Neural progenitor cell (in vitro differentiated cells): ENCODE results near the gene SEMA3D. TPM values are rescaled to one million over a fixed set of nuclear protein-coding genes. Genes with fewer than 3 reads are reported as not detected.

Source experiments
- DNase-seq: peaks from one replicate; pipeline ENCODE4 v3.0.0-alpha.2; 2016; ENCODE audit warnings: low spot score
- H2AFZ ChIP-seq: fragments of 200-600 bp; sonication (generic); replicated peaks from 2 replicates; pipeline ENCODE4 v1.6.1; 2016; ENCODE audit warnings: antibody characterized with exemption
- H3F3A ChIP-seq: fragments of 200-600 bp; sonication (generic); 2 replicates; pipeline ENCODE4 v1.6.1; 2016; ENCODE audit warnings: antibody characterized with exemption, low read depth
- H3K27ac ChIP-seq: fragments of 200-600 bp; sonication (generic); 2 replicates; pipeline ENCODE4 v1.5.1; 2016; ENCODE audit warnings: mild to moderate bottlenecking
- H3K27me3 ChIP-seq: fragments of 200-600 bp; sonication (generic); 2 replicates; pipeline ENCODE4 v1.6.1; 2016; ENCODE audit warnings: mild to moderate bottlenecking, moderate library complexity
- H3K36me3 ChIP-seq: fragments of 200-600 bp; sonication (generic); 2 replicates; pipeline ENCODE4 v1.5.1; 2016
- H3K4me1 ChIP-seq: fragments of 200-600 bp; sonication (generic); 2 replicates; pipeline ENCODE4 v1.6.1; 2016; ENCODE audit warnings: mixed run types
- H3K4me2 ChIP-seq: fragments of 200-600 bp; sonication (generic); 2 replicates; pipeline ENCODE4 v1.6.1; 2016
- H3K4me3 ChIP-seq: fragments of 200-600 bp; sonication (generic); 2 replicates; pipeline ENCODE4 v1.5.1; 2016
- H3K79me2 ChIP-seq: fragments of 200-600 bp; sonication (generic); 2 replicates; pipeline ENCODE4 v1.6.1; 2016; ENCODE audit warnings: low read depth
- H3K9ac ChIP-seq: fragments of 200-600 bp; sonication (generic); 2 replicates; pipeline ENCODE4 v1.6.1; 2016
- H3K9me3 ChIP-seq: fragments of 200-600 bp; sonication (generic); 2 replicates; pipeline ENCODE4 v1.5.1; 2016; ENCODE audit warnings: low read depth
- H4K20me1 ChIP-seq: fragments of 200-600 bp; sonication (generic); 2 replicates; pipeline ENCODE4 v1.6.1; 2016; ENCODE audit warnings: low read depth
- H3K27ac Mint-ChIP-seq: 3 replicates; pipeline ENCODE4 v1.8.0; 2021; ENCODE audit warnings: mixed read lengths
- H3K27me3 Mint-ChIP-seq: 2 replicates; pipeline ENCODE4 v1.8.0; 2022; ENCODE audit warnings: low read depth, mild to moderate bottlenecking, inconsistent platforms, moderate library complexity, mixed read lengths; ENCODE audit not compliant: insufficient read depth
- H3K36me3 Mint-ChIP-seq: 3 replicates; pipeline ENCODE4 v1.8.0; 2021; ENCODE audit warnings: mixed read lengths
- H3K4me1 Mint-ChIP-seq: 3 replicates; pipeline ENCODE4 v1.8.0; 2021; ENCODE audit warnings: mixed read lengths
- H3K4me3 Mint-ChIP-seq: 3 replicates; pipeline ENCODE4 v1.8.0; 2021; ENCODE audit warnings: mild to moderate bottlenecking, moderate library complexity, mixed read lengths
- H3K9me3 Mint-ChIP-seq: 3 replicates; pipeline ENCODE4 v1.8.0; 2020; ENCODE audit warnings: mixed read lengths
- CTCF ChIP-seq: fragments of 200-600 bp; sonication (generic); IDR thresholded peaks from 2 replicates; pipeline ENCODE4 v1.5.1; 2017; ENCODE audit warnings: antibody characterized with exemption, mild to moderate bottlenecking
- EZH2 ChIP-seq: fragments of 200-600 bp; sonication (generic); IDR thresholded peaks from 2 replicates; pipeline ENCODE4 v1.6.1; 2017; ENCODE audit warnings: antibody characterized with exemption, mild to moderate bottlenecking, moderate library complexity
- EZH2phosphoT487 ChIP-seq: fragments of 200-600 bp; sonication (generic); IDR thresholded peaks from 2 replicates; pipeline ENCODE4 v1.6.1; 2017; ENCODE audit warnings: antibody characterized with exemption
- total RNA-seq: library from RNA; depleted of rRNA; stranded (reverse); fragments of >200 nt; gene quantifications from 2 replicates; pipeline ENCODE4 v1.2.3, GENCODE V29; 2015; ENCODE audit warnings: low replicate concordance

Gene SEMA3D
- total RNA-seq, 1 donor from 2014 or later = 0.99 TPM

GRCh38 chr7:85103357-85103756 lies 83.5 kb downstream of the SEMA3D start:
- H3K27me3 ChIP-seq = no peaks in the 10 kb centered on the region
- H4K20me1 ChIP-seq = no peaks in the 10 kb centered on the region
- no peaks in the 10 kb centered on the region for H3F3A ChIP-seq
- H3K36me3 ChIP-seq = no peaks in the 10 kb centered on the region
- Mint-ChIP-seq H3K27ac (no peak overlapping the region), H3K4me1 (peaks cover 15% of the 10 kb centered on the region), H3K27me3 (no peaks in the 10 kb centered on the region), H3K9me3 (no peaks in the 10 kb centered on the region), H3K4me3 (no peak overlapping the region), H3K36me3 (no peaks in the 10 kb centered on the region)
- DNase-seq = no peak
- no peaks in the 10 kb centered on the region for H3K9me3 ChIP-seq
- no peaks in the 10 kb centered on the region for H3K79me2 ChIP-seq
- no peak overlapping the region for H3K9ac ChIP-seq
- peaks cover 7% of the 10 kb centered on the region for H3K4me1 ChIP-seq
- H3K4me3 ChIP-seq = no peak overlapping the region
- no peak for TF ChIP-seq EZH2
- TF ChIP-seq CTCF = no peak
- no peak for TF ChIP-seq EZH2phosphoT487
- H3K4me2 ChIP-seq = no peak overlapping the region
- no peak overlapping the region for H2AFZ ChIP-seq
- no peak overlapping the region for H3K27ac ChIP-seq

- H3F3A ChIP-seq = no peaks in the 10 kb centered on the region
- DNase-seq = no peak
- Mint-ChIP-seq H3K4me1 (peaks cover 15% of the 10 kb centered on the region), H3K27ac (no peak overlapping the region), H3K36me3 (no peaks in the 10 kb centered on the region), H3K27me3 (no peaks in the 10 kb centered on the region), H3K9me3 (no peaks in the 10 kb centered on the region), H3K4me3 (no peak overlapping the region)
- no peak overlapping the region for H3K9ac ChIP-seq
- no peaks in the 10 kb centered on the region for H3K79me2 ChIP-seq
- H3K9me3 ChIP-seq = no peaks in the 10 kb centered on the region
- no peak overlapping the region for H3K27ac ChIP-seq
- H3K4me2 ChIP-seq = no peak overlapping the region
- no peak for TF ChIP-seq EZH2phosphoT487
- no peak for TF ChIP-seq EZH2
- no peak for TF ChIP-seq CTCF
- no peaks in the 10 kb centered on the region for H3K27me3 ChIP-seq
- H4K20me1 ChIP-seq = no peaks in the 10 kb centered on the region
- no peak overlapping the region for H3K4me3 ChIP-seq
- H2AFZ ChIP-seq = no peak overlapping the region
- peaks cover 7% of the 10 kb centered on the region for H3K4me1 ChIP-seq
- H3K36me3 ChIP-seq = no peaks in the 10 kb centered on the region
These were observed 84.0 kb downstream of the SEMA3D start for GRCh38 chr7:85102813-85103350.

- H3K27ac ChIP-seq = no peak overlapping the region
- H3K9ac ChIP-seq = no peak overlapping the region
- peaks cover 15% of the 10 kb centered on the region for H3K4me1 Mint-ChIP-seq
- H3K9me3 ChIP-seq = no peaks in the 10 kb centered on the region
- H2AFZ ChIP-seq = no peak overlapping the region
- H3K4me1 ChIP-seq = peaks cover 7% of the 10 kb centered on the region
- H3K4me3 Mint-ChIP-seq = no peak overlapping the region
- no peaks in the 10 kb centered on the region for H3K79me2 ChIP-seq
- H4K20me1 ChIP-seq = no peaks in the 10 kb centered on the region
- H3K27ac Mint-ChIP-seq = no peak overlapping the region
- H3K4me2 ChIP-seq = no peak overlapping the region
- no peaks in the 10 kb centered on the region for H3K36me3 ChIP-seq
- H3K9me3 Mint-ChIP-seq = no peaks in the 10 kb centered on the region
- no peak overlapping the region for H3K4me3 ChIP-seq
- no peaks in the 10 kb centered on the region for H3K36me3 Mint-ChIP-seq
- TF ChIP-seq EZH2phosphoT487 (no peak), EZH2 (no peak), CTCF (no peak)
- no peak for DNase-seq
- H3K27me3 ChIP-seq = no peaks in the 10 kb centered on the region
- H3K27me3 Mint-ChIP-seq = no peaks in the 10 kb centered on the region
- no peaks in the 10 kb centered on the region for H3F3A ChIP-seq
These were observed 85.5 kb downstream of the SEMA3D start for GRCh38 chr7:85101347-85101746.
